ENCODE data around the gene ITPK1.

ITPK1 gene

DNA sequence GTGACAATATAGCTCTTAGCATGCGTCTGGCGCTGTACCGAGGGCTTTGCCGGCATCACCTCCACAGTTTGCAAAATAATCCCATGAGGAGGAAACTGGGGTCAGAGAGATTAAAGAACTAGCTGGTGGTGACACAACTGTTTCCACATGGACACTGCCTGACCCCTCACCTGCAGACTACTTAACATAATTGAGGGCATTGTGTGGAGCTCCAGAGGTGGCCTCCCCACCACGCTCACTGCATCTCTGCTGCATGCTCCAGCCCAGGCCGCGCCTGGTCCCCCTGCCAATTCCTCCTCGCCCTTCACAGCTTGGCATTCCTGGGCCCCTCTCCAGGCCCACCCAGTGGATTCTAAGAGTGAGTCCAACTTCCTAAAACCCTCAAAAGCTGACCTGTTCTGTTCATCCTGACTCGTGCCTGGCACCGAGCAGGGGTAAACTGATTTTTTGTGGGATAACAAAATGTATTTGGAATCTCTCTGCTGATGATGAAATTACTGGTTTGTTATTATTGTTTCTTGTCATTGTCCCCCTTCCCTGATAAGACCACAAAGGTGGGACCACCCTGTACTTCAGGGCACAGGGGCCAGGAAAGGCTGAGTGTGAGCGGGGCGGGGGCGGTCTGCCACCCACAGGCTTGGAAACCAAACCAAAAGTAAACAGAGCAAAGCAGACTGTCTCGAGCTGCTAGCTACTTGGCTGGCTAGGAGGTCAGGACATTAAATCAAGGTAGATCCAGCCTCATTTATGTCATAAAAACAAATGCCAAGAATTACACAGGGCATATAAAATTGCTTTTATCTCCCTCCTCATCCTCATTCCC lies 152.2 kb downstream of the ITPK1 start:
- no peak for DNase-seq

DNA sequence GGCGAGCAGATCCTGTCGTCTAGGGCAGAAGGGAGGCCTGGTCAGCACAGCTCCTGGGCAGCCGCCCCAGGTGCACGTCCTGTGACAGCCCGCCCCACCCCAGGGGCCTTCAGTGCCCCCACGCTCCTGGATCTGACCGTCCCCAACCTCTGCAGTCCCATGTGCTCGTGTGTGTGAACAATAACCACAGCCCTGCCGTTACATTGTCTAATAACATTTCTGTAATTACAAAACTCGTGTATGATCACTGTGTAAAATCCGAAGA lies 153.0 kb downstream of the ITPK1 start:
- DNase-seq = no peak

DNA sequence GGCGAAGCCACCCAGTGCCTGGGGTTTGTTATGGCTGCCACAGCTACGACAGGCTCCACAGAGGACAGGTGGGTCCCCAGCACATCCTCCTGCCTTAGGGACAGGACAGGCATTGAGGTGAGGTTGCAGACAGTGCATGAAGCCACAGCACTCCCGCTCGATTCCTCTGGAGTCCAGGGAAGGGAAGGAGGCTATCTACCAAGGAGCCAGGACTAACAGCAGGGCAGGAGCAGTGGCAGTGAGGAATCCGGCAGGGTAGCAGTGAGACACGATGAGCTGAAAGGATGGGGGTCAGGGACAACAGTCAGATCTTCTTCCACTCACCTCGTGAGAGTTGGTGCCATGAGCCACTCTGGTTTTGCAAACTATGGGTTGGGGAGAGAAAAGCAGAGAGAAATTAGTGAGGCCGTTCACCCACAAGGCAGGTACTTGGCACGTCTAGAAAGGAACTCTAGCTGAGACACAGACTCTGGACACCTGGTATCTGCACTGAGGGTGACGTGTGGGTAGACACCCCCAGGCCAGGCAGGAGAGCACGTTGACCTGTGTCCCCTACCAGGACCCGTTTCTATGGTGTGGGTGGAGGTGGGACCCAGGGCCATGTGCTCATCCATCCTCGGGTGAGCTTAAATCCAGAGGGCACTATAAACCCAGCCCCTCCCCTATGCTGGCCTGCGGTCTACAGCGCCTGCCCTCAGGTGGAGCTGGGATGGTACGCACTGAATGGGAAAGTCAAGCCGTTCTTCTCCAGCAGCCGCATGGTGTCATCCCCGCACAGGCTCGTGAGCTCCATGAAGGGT lies 153.5 kb downstream of the ITPK1 start:
- DNase-seq = no peak

DNA sequence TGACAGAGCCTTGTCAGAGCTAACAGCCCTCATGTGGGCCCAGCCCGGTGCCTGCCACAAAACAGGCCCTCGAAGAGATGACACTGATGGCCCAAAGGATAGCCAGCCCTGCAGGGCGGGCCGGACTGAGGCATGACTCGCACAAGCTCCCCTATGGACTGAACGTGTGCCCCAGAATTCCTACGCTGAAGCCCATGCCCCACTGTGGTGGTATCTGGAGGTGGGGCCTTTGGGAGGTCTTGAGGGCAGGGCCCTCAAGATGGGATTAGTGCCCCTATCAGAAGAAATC lies 154.2 kb downstream of the ITPK1 start:
- DNase-seq = no peak

DNA sequence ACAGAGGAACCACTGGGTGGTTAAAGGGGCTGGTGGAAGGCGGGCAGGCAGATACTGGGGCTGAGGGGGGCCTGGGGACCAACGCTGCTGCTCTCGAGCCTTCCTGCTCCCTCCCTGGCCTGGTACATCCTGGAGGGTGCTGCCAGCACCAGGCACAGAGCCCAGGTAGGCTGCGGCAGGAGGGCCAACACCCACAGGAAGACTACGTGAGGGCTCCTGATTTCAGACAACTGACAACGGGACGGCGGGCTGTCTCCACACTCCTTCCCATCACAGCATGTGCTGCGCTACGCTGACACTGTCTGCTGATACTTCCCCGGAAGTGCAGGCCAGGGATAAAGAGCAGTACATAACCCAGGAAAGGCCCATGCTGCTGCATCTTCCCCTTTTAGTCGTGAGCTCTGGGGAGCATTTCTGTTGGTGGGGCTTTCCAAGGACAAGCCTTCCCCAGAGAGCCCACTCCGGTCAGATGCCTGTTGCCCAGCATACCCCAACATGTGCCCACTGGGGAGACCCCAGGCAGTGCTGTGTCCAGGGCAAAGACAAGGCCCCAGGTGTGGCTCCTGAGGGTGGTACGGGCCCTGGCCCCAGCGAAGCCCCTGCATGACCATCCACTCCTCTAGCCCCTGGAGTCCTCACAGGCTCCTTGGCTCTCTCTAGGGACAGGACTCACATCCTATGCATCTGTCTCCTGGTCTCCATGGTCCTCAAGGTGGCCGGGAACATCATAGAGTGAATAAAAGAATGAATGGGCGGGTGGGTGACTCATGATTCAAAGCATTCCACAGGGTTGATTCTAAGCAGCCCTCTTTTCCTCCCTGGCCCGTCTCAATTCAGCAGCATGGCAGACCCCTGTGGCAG lies 154.8 kb downstream of the ITPK1 start:
- no peak for DNase-seq

DNA sequence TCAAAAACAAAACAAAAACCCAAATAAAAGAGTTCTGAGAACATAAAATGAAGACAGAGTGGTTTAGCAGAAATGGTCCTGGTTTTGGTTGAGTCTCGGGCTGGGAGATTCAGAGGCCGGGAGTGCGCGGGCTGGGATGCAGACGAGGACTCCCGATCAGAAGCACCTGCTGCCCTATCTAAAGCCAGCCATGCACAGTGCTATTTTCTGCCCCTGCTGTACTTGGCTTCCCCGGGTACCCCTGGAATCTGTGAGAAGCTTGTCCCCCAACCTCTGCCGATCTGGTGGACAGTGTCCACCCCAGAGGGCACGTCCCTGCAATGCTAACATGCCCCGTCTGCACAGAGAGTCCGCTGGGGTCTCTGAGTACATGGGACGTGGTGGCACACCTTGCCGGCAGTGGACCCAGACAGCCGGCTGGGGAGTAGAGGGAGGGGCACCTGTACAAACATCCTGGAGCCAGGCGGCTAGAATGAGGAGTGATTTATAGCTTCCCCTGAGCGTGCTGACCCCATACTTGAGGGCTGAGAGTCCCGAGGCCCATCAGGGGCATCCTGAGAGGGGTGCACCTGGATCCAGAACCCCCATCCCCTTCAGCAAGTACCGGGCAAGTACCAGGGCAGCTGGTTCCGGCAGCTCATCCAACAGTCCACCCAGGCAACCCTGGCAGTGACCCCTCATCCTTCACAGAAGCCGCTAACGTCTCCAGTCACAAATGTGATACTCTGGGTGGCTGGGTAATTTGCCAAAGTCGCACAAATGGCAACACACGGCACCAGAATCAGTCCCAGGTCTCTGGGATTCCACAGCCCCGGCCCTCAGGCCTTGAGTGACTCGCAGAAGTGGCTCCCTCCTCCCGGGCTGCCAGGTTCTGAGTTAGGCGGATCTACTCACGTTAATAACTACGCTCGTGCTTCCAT lies 155.7 kb downstream of the ITPK1 start:
- DNase-seq = no peak

DNA sequence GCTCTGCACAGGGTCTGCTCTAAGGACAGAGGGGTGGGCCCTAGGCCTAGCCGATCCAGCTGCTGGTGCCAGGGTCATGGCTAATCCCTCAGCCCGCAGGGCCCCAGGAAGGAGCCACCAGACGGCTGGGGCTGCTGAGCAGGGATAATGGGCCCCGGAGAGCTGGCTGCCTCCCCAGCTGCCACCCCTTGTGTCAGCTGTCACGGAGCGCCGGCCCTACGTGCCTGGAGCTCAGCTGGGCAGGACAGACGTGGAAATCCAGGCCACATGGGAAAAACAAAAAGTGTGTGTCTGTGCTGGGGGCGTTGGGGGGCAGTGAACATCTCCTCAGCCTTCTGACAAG lies 156.6 kb downstream of the ITPK1 start:
- no peak for DNase-seq

DNA sequence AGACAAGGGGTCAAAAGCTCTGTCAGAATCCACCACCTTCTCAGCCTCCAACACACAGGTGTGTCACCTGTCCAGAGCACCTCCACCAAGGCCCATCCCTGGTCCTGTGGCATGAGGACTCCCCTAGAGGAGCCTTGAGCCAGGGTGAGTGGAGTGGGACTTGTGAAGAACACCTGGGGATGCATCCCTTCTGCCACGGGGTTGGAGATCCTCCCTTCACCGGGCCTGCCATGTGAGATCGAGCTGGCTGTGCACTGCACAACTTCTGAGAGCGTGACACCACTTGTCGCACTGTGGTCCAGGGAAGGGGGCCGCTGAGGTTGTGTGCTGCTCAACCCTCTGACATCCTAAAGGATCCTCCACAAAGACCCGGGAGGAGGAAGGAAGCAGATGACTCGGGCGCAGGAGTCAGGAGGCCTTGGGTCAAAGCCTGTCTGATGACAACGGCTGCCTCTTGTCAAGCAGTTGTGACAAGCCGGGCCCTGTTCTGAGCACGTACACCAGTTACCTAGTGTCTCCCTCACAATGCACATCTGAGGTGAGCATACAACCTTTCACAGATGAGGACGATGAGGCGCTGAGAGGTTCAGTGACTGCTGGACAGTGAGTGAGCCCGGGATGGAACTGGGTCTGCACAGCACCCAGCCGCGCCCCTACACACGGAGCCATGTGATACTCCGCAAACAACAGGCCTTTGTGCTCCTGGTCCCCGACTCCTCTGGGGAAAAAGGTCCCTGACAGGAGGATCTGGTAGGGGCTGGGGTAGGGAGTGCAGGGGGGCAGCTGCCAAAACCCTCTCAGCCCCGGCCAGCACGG lies 157.1 kb downstream of the ITPK1 start:
- DNase-seq = no peak

DNA sequence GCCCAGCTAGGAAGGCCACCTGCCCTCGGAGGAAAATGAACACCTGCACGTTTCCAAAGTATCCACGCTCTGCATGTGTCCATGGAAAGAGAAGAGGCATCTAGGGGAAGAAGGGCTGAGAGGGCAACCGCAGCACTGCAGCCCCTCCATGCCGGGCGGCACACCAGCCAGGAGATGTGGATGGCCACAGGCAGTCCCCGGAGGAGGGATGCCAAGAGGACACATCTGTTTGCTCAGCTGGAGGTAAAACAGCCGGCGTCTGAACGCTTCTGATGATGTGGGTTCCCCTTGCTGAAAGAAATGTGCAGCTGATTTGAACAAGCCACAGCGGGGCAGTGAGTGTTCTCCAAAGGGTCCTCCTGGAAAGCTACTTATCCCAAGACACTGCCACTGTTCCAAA lies 158.8 kb downstream of the ITPK1 start:
- no peak for DNase-seq

DNA sequence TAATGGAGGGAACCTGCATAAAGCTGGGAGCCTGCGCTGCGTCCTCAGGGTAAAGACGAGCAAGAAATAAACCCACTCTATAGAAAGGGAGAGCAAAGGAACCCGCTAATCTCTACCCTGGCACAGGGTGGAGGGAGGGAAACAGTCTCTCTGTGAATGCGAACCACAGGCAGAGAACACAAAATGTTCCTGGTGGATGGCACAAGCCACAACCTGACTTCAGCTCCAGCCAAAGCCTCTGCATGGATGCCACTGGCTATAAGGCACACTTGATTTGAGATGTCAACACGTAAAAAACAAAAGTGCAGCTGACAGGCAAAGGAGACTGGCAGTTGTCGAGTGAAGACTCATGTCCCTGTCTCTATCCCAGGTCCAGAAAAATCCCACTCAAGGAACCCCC lies 160.3 kb downstream of the ITPK1 start:
- no peak for DNase-seq

DNA sequence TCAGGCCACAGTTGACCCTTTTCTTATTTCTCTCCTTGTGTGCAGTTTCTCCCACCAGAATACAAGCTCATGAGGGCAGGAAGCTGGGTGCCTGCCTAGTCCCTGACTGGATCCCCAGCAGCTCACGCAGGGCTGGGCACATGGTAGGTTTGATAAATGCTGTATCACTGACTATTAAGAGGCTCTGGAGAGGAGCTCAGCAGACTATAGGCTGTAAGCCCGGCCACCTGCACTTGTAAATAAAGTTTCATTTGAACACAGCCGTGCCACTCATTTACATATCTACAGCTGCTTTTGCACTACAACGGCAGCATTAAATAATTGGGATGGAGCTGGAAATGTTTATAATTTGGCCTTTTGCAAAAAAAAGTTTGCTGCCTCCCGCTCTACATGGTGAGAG lies 160.8 kb downstream of the ITPK1 start:
- DNase-seq = no peak

DNA sequence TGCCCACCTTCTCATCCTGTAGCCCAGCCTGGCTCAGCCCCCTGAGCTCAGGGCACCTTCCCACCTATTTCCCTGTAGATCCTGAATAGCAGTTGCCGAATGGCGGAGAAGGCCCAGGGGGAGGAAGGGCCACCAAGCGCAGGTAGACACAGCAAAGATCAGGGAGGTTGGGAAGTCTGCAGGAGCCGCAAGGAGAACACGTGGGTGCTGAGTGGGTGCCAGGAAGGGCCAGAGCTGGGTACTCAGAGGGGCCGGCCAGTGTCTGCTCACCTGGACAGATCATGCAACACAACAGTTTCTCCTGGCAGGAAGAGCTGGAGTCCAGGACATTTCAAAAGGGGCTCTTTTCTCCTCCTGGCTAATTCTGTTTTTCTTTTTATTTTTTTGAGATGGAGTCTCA lies 162.2 kb downstream of the ITPK1 start:
- no peak for DNase-seq

DNA sequence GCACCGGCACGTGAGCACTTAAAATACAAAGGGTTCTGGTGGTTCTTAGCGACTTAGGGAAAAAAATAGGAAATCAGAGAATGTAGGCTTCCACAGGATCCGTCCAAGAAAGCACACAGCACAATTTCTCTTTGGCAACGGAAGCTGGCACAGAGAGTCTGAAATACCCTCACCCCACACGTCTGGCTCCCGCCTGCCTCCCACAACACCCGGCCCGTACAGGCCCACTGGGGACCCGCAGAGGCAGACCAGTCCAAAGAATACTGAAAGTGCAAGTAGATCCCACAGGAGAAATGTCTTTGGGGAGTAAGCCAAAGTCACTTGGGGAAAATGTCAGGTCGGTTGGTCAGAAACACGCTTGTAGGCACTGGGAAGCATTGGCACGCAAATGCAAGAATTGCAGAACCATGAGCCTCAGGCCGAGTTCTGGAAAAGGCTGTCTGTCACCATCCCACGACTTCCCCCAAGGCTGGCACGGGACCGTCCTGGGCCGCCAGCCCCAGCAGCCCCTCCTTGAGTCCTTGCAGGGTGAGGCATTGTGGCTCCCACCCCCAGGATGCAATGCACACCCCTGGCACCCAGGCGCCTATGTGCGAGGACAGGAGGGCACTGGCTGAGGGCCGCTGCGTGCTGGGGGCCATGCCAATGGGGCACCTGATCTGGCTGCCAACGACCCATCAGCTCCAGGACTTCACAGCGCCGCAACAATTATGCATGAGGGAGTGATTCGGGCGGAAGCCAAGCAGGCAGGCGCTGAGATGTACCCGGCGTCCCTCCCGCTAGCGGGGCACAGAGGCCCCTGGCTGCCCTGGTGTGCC lies 163.0 kb downstream of the ITPK1 start:
- no peak for DNase-seq

DNA sequence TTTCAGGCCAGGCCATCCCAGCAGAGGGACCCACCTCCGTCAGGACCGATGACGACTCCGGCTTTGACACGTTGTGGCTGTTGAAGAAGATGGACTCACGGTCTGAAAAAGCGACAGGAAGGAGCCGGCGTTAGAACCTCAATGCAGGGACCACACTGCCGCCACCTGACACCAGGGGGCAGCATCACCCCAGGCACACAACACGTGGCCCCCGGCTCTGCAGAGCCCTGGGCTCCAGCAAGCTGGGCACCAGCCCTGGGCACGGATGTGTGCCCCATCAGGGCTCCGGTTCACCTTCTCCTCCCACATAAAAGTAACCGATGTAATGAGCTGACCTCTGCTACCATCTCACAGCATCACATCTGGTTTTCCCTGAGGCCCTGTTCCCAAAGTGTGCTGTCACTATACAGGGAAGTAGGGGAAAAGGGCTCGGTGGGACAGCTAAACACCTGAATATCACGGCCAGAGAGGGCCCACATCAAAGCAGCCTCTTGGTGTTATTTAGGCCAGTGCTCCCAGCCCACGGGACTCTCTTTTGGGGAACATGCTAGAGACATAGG lies 163.7 kb downstream of the ITPK1 start:
- DNase-seq = peak; percentile 75 to 79

DNA sequence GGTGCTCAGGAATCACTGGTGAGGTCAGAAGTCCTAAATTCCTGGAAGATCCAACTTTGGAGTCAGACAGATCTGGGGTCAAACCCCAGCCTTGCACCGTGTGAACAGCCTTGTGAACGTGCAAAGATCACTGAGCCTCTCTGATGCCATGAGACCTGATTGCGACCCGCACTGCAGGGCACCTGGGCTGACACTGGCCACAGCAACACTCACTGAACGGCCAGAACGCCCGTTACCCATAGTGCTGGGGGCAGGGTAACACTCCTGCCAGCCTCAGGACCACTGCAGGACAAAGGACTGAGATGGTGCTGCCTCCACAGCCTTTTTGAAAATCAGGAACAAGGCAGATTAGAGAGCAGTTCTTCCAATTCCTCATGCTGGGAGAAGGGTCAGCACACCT lies 164.5 kb downstream of the ITPK1 start:
- no peak for DNase-seq

DNA sequence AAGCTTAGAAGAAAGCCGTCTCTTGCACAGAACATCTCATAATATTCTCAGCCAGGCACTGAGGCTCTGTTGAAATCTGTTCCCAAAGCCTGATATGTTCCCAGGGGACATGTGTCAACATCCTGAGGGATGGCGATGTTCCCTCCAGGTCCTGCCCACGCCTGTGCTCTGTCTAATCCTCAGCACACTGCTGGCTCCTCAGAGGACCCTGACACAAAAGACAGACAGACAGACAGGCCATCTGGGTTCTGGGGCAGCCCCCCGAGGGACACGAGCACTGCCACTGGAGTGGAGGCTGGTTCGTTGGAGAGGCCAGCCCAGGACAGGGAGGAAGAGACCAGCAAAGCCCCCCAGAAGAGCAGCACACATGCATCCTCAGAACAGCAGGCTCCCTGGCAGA lies 165.0 kb downstream of the ITPK1 start:
- DNase-seq = no peak

DNA sequence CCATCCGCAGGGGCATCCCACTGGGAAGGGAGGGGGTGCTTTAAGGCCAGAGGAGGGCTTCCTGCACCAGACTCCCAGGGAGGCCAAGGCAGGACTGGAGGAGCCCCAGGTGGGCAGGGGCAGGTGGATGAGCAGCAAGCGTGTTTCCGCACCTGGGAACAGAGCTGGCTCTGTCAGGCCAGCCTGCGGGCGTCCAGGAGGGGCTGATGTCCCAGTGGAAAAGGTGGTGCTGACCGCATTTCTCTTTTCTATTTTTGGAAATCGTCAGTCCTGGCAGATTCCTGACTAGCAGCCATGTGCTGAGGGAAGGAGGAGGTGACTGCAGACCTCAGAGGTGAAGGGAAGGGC lies 165.6 kb downstream of the ITPK1 start:
- DNase-seq = no peak

DNA sequence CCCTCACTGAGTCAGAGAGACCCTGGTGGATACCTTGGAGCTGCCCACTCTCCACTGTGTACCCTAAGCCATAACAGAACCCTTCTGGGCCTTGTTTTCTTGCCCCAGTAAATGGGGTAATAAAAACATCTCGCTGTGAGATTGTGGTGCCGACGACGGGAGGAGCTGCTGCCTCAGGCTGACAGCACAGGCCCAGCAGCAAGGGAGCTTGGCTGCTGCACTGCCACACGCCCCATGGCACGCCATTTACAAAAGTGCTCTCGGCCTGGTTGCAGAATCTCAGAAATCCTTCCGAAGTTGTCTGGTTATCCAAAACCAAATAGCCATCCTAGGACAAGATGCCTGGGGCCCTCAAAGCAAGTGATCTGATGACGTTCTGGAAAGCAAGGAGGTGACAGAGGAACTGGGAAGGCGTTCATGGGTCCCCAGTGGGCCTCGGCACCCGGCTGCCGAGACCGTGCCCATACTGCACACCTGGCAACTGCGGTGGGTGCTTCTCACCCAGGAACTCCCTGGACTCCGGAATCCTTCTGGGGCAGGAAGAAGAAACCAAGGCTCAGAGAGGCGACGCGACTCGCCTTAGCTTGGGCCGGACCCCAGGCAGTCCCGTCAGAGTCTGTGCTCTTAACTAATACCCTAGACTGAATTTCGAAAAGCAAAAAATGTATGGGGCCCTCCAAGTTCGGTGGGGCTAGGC lies 166.1 kb downstream of the ITPK1 start:
- DNase-seq = no peak

DNA sequence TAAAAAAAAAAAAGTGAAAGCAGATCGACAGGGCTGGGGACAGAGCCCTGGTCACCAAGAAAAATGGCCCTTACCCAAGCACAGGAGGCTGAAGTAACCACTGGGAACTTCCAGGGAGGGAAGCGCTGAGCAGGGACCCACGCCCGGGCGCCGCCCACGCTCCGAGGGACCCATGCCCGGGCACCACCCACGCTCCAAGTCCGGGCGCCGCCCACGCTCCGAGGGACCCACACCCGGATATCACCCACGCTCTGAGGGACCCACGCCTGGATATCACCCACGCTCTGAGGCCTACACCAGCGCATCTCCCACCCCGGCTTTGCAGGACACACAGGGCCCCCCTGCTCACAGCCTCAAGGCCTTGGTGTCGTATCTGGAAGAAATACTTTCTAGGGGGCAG lies 167.1 kb downstream of the ITPK1 start:
- DNase-seq = no peak

DNA sequence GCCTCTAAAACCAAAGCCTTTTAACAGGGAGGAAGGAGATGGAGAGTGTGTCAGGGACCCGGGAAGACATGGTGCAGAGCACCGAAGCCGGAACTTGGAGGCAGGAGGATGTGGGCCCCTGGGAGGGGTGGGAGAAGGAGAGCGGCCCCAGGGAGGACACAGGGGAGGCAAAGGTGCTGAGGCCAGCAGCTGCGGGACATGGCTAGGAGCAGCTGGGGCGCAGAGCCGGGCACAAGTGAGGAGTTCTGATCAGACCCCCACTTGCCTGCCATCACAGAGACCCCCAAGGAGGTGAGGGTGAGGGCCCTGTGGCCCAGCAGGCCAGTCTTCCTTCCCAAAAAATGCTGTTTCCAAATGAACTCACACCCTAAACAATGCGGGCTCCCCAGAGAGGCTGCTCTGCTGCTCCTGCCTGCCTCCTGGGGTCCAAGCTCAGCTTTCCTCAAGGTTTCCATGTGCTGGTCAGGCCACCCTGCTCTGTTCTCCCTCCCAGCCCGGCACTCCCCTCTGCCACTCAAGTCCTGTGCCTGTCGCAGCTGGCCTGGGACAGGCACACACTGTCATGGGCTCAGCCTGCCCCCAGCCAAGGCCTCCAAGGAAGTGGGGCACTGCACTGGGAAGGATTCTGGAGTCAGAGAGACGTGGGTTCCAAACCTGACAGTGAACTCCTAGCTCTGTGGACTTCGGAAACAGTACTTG lies 168.7 kb downstream of the ITPK1 start:
- no peak for DNase-seq
